ENCODE results near the gene FALEC. TPM values are rescaled to one million over a fixed set of nuclear protein-coding genes. Genes with fewer than 3 reads are reported as not detected.
"Not testable (repeated sequence)": the region's sequence is repeated elsewhere in the genome, so short reads cannot be mapped to it uniquely, and the experiment has no call there.

Gene FALEC
- total RNA-seq, 1 donor from 2014 or later: not detected

DNA sequence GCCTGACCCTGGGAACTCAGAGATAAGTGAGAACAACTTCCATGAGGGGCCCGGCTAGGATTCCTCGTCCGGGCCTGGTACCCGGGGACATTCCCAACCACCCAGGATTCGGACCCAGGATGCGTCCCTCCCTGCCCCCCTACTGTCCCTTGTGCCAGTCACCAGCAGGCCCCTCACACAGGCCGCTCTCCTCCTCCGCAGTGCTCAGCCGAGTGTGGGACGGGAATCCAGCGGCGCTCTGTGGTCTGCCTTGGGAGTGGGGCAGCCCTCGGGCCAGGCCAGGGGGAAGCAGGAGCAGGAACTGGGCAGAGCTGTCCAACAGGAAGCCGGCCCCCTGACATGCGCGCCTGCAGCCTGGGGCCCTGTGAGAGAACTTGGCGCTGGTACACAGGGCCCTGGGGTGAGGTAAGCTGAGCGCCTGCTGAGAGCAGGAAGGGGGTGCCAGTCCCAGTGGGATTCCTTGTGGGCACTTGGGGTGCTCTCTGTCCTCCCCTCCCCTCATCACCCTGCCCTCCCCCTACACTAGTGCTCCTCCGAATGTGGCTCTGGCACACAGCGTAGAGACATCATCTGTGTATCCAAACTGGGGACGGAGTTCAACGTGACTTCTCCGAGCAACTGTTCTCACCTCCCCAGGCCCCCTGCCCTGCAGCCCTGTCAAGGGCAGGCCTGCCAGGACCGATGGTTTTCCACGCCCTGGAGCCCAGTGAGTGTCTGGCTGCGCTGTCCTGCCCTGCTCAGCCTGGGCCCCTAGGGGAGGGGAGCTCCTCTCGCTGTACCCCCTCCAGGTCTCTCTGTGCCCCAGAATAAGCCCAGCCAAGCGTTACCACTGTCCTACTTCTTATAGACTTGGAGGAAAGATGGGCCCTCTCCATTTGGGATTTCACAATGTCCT, 43.5 kb downstream of the FALEC start:
- no peak for DNase-seq (ENCODE audit: low spot score)

GRCh38 chr1:150559656-150560010, 44.1 kb downstream of the FALEC start:
- DNase-seq (ENCODE audit: low spot score): no peak

DNA sequence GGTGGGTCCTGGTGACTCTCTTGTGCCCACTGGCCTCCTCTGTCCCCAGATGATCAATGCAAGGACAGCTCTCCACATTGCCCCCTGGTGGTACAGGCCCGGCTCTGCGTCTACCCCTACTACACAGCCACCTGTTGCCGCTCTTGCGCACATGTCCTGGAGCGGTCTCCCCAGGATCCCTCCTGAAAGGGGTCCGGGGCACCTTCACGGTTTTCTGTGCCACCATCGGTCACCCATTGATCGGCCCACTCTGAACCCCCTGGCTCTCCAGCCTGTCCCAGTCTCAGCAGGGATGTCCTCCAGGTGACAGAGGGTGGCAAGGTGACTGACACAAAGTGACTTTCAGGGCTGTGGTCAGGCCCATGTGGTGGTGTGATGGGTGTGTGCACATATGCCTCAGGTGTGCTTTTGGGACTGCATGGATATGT, 44.5 kb downstream of the FALEC start:
- no peak for DNase-seq (ENCODE audit: low spot score)

GRCh38 chr1:150560576-150561253, 45.2 kb downstream of the FALEC start:
- DNase-seq (ENCODE audit: low spot score): peak; percentile 96

DNA sequence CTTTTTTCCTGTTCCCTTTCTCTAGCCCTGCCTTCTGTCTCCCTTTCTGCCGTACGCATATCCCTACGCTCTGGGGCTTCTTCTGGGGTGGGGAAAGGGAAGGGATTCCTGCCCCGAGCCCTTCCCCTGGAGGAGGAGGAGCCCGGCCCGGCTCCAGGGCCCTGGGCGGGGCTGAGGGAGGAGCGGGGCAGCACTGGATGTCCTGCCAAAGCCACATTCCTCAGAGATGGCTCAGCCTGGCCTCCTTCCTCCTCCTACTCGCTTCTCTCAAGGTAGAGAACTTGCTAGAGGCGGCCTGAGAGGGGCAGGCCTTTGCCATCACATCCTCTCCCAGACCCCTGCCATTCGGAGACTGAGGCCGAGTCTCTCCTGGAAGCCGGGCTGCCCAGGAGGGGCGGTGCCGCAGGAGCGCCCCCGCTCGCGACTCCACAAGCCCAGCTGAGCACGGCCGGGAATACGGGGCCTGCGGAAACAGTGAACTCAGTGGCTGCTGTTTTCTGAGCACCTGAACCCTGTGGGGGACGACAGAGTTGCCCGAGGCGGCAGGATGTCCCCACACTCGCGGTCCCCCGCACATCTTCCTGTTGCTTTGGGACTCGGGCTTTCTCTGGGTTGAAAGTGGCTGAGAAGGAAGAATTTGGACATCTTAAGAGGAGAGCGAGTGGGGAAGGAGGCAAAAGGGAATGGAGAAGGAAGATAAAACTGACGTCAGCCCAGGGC, 45.9 kb downstream of the FALEC start:
- peak; percentile 96 for DNase-seq (ENCODE audit: low spot score)

- DNase-seq (ENCODE audit: low spot score): peak; percentile 97
Observed at GRCh38 chr1:150561974-150562445, 46.5 kb downstream of the FALEC start.

DNA sequence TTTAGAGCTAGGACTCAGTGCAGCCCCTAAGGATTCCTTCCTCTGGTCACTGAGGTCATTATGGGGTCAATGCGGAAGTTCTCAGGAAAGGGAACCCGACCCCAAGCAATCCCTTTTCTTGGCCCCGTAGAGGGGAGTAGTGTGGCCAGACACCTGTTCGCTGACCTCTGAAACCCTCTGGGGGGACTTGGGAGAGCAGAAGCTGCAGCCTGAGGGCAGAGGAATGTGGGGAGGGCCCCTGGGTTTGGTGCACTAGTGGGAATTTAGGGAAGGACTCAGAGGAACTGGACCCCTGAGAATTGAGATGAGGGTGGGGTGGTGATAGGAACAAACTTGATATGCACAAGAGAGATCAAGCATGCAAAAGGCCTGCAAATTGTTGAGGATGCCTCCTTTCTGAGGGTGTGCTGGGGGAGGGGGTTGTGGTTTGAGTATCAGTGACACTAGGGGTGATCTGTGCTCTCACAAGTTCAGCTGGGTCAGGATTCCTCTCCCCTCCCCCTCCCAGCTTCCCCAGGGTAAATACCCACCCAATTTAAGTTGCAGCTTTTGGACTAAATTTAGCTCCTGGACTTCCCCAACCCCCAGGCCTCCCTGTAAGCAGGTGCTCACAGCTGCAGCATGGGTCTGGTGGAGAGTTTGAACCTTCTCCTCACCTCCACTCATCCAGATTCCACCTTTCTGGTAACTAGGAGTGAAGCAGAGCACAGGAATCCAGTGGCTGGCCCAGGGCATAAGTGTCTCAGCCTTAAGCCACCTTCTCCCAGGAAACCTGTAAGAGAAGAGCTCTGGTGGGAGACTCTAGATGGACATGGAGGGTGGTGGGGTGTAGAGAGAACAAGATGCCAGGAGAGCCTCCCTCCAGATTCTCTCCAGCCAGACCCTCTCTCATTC, 47.1 kb downstream of the FALEC start:
- DNase-seq (ENCODE audit: low spot score): no peak

GRCh38 chr1:150563340-150564038, 47.9 kb downstream of the FALEC start:
- no peak for DNase-seq (ENCODE audit: low spot score)

DNA sequence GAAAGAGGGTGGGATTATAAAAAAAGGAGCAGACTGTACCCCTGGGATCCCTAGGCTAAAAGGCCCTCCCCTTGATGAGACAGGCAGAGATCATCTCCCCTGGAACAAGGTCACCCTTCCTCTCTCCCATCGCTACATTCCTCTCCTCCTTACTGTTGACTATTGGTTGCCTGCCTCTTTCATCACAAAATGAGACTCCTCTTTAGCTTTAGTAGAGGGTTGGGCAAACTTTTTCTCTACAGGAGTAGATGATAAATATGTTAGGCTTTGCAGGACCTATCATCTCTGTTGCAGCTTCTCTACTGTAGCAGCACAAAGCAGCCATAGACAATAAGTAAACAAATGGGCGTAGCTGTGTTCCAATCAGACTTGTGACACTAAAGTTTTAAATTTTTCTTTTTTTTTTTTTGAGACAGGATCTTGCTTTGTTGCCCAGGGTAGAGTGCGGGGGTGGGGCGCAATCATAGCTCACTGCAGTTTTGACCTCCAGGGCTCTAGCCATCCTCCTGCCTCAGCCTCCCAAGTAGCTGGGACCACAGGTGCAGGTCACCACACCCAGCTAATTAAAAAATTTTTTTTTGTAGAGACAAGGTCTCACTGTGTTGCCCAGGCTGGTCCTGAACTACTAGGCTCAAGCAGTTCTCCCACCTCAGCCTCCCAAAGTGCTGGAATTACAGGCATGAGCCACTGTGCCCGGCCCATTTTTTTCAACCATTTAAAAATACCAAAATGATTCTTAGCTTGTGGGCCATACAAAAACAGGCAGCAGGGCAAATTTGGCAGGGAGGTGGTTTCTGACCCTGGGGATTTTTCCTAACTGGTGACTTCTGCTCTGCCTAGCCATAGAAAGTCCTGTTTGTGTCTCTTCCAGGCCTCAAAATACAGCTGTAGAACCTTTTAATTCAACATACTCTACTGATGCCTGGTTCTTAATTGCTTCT, 48.8 kb downstream of the FALEC start:
- DNase-seq (ENCODE audit: low spot score): no peak

DNA sequence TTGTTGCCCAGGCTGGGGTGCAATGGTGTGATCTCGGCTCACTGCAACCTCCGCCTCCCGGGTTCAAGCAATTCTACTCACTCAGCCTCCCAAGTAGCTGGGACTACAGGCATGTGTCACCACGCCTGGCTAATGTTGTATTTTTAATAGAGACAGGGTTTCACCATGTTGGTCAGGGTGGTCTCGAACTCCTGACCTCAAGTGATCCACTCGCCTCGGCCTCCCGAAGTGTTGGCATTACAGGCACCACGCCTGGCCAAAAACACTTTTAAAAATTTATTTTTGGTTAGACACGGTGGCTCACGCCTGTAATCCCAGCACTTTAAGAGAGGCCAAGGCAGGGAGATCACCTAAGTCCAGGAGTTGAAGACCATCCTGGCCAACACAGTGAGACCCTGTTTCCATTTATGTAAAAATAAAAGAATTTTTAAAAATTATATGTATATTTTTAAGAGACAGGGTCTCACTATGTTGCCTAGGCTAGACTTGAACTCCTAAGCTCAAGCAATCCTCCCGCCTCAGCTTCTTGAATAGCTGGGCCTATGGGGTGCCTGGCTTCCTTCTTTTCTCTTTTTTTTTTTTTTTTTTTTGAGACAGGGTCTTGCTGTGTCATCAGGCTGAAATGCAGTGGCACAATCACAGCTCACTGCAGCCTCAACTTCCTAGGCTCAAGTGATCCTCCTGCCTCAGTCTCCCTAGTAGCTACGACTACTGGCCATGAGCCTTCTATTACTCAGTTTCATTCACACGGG, 49.9 kb downstream of the FALEC start:
- DNase-seq (ENCODE audit: low spot score): peak; percentile 59

- DNase-seq (ENCODE audit: low spot score): no peak
Observed at GRCh38 chr1:150566589-150567340, 51.2 kb downstream of the FALEC start.

- no peak for DNase-seq (ENCODE audit: low spot score)
Observed at GRCh38 chr1:150567341-150567716, 51.8 kb downstream of the FALEC start.

- DNase-seq (ENCODE audit: low spot score): no peak
Observed at GRCh38 chr1:150567717-150568593, 52.4 kb downstream of the FALEC start.

GRCh38 chr1:150568594-150568966, 53.0 kb downstream of the FALEC start:
- DNase-seq (ENCODE audit: low spot score): no peak

GRCh38 chr1:150572918-150573647, 57.5 kb downstream of the FALEC start:
- no peak for DNase-seq (ENCODE audit: low spot score)

DNA sequence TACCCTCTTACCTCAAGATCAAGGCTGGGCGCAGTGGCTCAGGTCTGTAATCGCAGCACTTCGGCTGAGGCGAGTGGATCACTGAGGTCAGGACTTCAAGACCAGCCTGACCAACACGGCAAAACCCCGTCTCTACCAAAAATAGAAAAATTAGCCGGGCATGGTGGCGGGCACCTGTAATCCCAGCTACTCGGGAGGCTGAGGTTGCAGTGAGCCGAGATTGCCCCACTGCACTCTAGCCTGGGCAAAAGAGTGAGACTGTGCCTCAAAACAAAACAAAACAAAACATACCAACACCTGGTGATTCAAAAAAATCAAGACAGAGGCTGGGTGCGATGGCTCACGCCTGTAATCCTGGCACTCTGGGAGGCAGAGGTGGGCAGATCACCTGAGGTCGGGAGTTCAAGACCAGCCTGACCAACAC, 58.1 kb downstream of the FALEC start:
- DNase-seq (ENCODE audit: low spot score): not testable (repeated sequence)

Data from mesenteric fat pad (tissue), 1 donor.